Measurements from ENCODE around the gene SIAH3.
A peak's percentile ranks its signal among the peaks of the same experiment; 100 is the strongest.

The SIAH3 gene

GRCh38 chr13:45825387-45825650 is 26.2 kb downstream of the SIAH3 start:
- FAIRE-seq (no peak), DNase-seq (ENCODE audit: insufficient read length, low spot score) (no peak)

- no peak for FAIRE-seq
- DNase-seq (ENCODE audit: insufficient read length, low spot score), result no peak
Observed at GRCh38 chr13:45823583-45823982, 28.0 kb downstream of the SIAH3 start.

- FAIRE-seq, result no peak
- no peak for DNase-seq (ENCODE audit: insufficient read length, low spot score)
Observed at GRCh38 chr13:45821811-45822210, 29.7 kb downstream of the SIAH3 start.

GRCh38 chr13:45820106-45820838 is 31.3 kb downstream of the SIAH3 start:
- FAIRE-seq (no peak), DNase-seq (ENCODE audit: insufficient read length, low spot score) (no peak)

GRCh38 chr13:45817833-45818232 is 33.7 kb downstream of the SIAH3 start:
- no peak for DNase-seq (ENCODE audit: insufficient read length, low spot score)
- no peak for FAIRE-seq

GRCh38 chr13:45816427-45816826 is 35.1 kb downstream of the SIAH3 start:
- FAIRE-seq (no peak), DNase-seq (ENCODE audit: insufficient read length, low spot score) (no peak)

GRCh38 chr13:45812695-45813372 is 38.7 kb downstream of the SIAH3 start:
- DNase-seq (ENCODE audit: insufficient read length, low spot score), result no peak
- no peak for FAIRE-seq

- no peak for FAIRE-seq
- no peak for DNase-seq (ENCODE audit: insufficient read length, low spot score)
Observed at GRCh38 chr13:45811891-45812694, 39.5 kb downstream of the SIAH3 start.

- no peak for FAIRE-seq
Observed at GRCh38 chr13:45809801-45810394, 41.7 kb downstream of the SIAH3 start.

GRCh38 chr13:45808925-45809324 is 42.6 kb downstream of the SIAH3 start:
- no peak for FAIRE-seq

More at GRCh38 chr13:45809801-45810394, 41.7 kb downstream of the SIAH3 start:
- DNase-seq (ENCODE audit: insufficient read length, low spot score), result no peak

GRCh38 chr13:45807520-45808099 is 43.9 kb downstream of the SIAH3 start:
- DNase-seq (ENCODE audit: insufficient read length, low spot score) (peak; percentile 39), FAIRE-seq (no peak)

More at GRCh38 chr13:45808925-45809324, 42.6 kb downstream of the SIAH3 start:
- no peak for DNase-seq (ENCODE audit: insufficient read length, low spot score)

- no peak for FAIRE-seq
Observed at GRCh38 chr13:45800485-45800884, 51.1 kb downstream of the SIAH3 start.

GRCh38 chr13:45799451-45799850 is 52.1 kb downstream of the SIAH3 start:
- FAIRE-seq (no peak), DNase-seq (ENCODE audit: insufficient read length, low spot score) (no peak)

More at GRCh38 chr13:45800485-45800884, 51.1 kb downstream of the SIAH3 start:
- no peak for DNase-seq (ENCODE audit: insufficient read length, low spot score)

- FAIRE-seq (no peak), DNase-seq (ENCODE audit: insufficient read length, low spot score) (no peak)
Observed at GRCh38 chr13:45798851-45799250, 52.7 kb downstream of the SIAH3 start.

- no peak for DNase-seq (ENCODE audit: insufficient read length, low spot score)
- FAIRE-seq, result no peak
Observed at GRCh38 chr13:45796426-45797235, 54.9 kb downstream of the SIAH3 start.

GRCh38 chr13:45792827-45793303 is 58.7 kb downstream of the SIAH3 start:
- no peak for DNase-seq (ENCODE audit: insufficient read length, low spot score)
- FAIRE-seq, result no peak

- FAIRE-seq (no peak), DNase-seq (ENCODE audit: insufficient read length, low spot score) (no peak)
Observed at GRCh38 chr13:45788011-45788410, 63.5 kb downstream of the SIAH3 start.

- no peak for DNase-seq (ENCODE audit: insufficient read length, low spot score)
- no peak for FAIRE-seq
Observed at GRCh38 chr13:45787346-45787745, 64.2 kb downstream of the SIAH3 start.

- FAIRE-seq, result no peak
- no peak for DNase-seq (ENCODE audit: insufficient read length, low spot score)
Observed at GRCh38 chr13:45786293-45786920, 65.1 kb downstream of the SIAH3 start.
